Activated T-helper 1 cell treated with Interleukin-2 at 50 U/mL for 16 hours (primary cell): Measurements from ENCODE around the gene GABRB3.

Experiments
- DNase-seq: peaks from one replicate; pipeline ENCODE4 v3.0.0-alpha.2; 2020; ENCODE audit warnings: low read depth

GABRB3 gene

GRCh38 chr15:26676115-26676514, 96.8 kb downstream of the GABRB3 start:
- no peak for DNase-seq

DNA sequence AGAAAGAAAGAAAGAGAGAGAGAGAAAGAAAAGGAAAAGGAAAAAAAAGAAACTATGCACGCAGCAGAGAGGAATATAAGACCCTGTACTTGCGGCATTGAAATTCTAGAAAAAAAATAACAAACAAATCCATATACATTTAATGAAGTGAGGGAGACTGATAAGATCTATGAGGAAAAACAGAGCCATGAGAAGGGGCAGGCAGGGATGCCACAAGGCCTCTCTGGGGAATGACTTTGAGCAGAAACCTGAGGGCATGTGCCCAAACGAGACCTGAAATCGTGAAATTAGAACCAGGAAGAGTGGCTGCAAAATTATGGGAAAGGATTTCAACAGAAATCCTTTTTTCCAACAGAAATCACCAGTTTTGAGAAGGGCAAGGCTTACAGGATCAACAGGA, 98.4 kb downstream of the GABRB3 start:
- DNase-seq, result no peak

DNA sequence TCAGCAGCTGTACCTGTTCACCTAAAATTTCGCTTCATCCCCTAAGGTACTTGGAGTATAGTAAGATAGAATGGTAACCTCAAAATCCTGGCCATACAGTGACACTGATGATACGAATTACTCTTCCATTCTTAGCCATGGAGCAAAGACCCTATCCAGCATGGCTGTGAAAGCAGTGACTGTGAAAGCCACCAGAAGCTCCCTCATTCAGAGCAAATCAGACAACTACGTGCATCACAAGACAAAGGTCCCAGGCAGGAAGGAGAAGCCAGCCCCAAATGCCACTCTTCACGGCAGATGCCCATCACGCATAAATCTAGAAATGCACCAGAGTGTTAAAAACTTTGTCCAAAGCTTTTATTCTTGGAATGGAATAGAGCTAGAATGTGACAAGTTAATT, 99.4 kb downstream of the GABRB3 start:
- DNase-seq, result no peak

DNA sequence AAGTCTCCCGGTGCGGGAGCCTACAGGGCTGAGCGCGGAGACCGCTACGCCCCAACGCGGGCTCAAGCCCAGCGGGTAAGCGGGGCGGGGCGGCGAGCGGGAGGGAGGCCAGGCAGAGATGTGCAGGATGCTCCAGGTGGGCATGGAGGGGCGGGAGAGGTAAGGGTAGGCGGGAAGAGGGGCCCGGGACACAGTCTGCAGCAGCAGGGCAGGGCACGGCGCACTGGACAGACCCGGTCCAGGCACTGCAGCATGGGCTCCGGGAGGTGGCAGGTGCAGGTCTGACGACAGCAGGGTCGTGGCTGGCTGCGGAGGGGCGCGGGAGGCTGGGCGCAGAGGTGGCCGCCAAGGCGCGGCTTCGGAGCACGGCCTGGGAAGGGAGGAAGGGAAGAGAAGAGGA, 102.8 kb downstream of the GABRB3 start:
- no peak for DNase-seq

GRCh38 chr15:26667222-26667988, 105.5 kb downstream of the GABRB3 start:
- no peak for DNase-seq

GRCh38 chr15:26665957-26666791, 106.7 kb downstream of the GABRB3 start:
- DNase-seq, result no peak

DNA sequence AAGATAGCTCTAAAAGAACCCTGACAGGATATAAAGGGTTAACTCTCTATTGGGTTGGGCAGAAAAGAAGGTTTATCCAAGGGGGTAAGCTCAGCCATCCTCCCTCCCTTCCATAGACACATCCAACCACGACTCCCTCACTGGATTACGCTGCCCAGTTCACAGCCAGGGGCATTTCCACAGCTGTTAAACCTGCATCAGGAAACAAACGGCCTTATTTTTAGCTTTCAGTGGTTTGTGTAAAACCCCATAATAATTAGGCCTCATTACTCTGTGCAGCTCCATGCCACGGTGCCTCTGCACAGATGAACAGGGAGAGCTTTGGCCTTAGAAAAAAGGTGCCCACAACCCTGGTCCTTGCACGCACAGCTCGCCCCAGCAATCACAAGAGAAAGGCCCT, 110.6 kb downstream of the GABRB3 start:
- no peak for DNase-seq

DNA sequence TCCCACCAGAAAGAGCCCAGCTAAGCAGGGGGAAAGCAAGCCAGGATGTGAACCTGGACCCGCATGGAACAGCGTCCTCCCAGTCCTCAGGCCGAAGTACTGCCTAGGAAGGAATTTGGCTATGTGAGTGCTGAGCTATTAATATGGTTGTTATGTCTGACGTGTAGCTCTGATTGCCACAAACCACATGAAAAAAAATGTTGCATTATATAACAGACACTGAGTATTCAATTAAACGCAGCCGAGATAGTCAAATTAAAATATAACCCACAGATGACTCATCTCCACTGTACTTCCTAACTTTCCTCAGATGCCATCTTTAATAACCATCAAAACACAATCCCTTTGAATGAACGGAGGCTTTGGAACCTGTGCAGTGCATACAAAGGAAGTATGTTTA, 111.1 kb downstream of the GABRB3 start:
- DNase-seq, result no peak

GRCh38 chr15:26661107-26661506, 111.8 kb downstream of the GABRB3 start:
- DNase-seq, result no peak

GRCh38 chr15:26660241-26660640, 112.6 kb downstream of the GABRB3 start:
- no peak for DNase-seq

GRCh38 chr15:26658290-26658689, 114.6 kb downstream of the GABRB3 start:
- no peak for DNase-seq

GRCh38 chr15:26656080-26656479, 116.8 kb downstream of the GABRB3 start:
- no peak for DNase-seq

GRCh38 chr15:26651909-26652308, 121.0 kb downstream of the GABRB3 start:
- DNase-seq, result no peak

GRCh38 chr15:26648676-26649075, 124.2 kb downstream of the GABRB3 start:
- no peak for DNase-seq

- no peak for DNase-seq
Observed at GRCh38 chr15:26644948-26645347, 127.9 kb downstream of the GABRB3 start.

DNA sequence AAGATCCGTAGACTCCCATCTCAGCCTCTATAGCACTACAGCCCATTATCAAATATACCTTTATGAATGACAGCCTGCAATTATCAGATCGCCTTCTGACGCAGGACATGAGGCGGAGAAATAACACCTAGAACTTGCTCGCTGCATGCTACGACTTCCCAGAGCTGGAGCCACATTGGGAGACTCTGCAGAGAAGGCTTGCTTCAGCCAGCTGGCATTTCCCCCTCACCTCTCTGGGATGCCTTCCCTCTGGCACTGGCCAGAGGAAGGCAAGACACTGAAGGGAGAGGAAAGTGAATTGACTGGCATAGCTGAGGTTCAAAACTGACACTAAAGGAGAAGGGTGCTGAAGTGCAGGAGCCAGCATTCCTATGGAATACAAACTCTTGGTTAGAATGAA, 131.7 kb downstream of the GABRB3 start:
- no peak for DNase-seq

GRCh38 chr15:26640601-26641000, 132.3 kb downstream of the GABRB3 start:
- no peak for DNase-seq

DNA sequence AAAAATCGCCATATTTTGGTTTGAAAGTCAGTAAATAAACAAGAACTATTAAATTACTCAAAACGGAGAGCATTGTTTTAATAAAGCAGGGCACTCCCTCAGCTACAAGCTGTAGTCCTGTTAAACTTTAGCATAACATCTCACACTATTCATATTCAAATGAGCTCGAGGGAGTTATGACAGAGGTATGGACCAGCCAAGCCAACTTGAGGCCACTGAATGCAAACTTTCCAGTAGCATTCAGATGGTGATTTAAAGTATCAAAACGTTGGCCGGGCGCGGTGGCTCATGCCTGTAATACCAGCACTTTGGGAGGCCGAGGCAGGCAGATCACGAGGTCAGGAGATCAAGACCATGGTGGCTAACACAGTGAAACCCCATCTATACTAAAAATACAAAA, 132.9 kb downstream of the GABRB3 start:
- DNase-seq, result no peak

DNA sequence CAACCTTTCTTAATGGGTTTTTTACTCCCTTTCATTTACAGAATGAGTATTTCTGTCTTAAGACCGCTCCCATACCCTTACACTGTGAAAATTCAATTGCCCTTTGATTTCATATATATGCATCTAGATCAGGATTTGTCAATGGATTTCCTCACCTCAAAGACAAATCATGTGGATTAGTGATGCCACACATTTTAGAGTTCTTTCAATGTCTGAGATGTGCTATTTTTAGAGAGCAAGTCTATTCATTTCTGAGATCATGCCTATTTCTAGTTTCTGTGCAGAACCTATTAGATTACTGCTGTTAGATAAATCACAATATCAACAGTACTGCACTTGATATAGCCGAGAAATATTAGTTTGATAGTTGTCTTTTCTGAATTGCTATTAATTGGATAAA, 137.3 kb downstream of the GABRB3 start:
- DNase-seq, result no peak

DNA sequence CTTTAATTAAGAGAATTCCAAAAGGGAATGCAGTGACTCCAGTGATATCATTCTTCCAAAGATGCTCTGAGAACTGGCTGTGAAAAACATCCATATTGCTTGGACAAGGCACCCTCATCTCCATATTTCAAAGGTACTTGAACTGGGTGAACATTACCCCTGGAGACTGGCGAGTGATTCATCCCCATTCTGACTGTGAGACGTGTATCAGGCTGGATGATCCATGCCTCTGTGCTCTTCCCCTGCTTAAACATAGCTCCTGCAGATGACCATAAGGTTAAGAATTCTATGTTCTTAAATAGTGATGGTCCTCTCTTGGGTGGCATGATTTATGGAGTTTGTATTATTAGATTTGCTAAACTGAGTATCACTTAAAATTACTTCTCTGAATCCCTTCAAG, 137.8 kb downstream of the GABRB3 start:
- DNase-seq, result no peak

DNA sequence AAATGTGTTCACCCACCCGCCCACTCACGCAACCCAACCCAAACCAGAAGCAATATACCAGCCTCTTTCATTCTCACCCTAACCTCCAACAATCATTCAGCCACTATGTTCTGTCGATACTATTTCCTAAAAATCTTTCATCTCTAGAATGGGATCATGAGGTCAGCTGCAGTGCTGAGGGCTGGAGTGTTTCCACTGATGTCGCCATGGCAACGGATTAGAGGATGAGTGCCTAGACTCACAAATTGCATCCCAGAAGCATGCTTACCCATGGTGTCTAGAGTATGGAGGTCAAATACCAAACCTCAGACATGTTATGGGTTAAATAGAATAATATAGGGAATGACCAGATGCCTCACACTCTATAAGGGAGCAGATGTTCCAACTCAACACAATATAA, 138.5 kb downstream of the GABRB3 start:
- DNase-seq, result no peak

- no peak for DNase-seq
Observed at GRCh38 chr15:26632500-26632899, 140.4 kb downstream of the GABRB3 start.

GRCh38 chr15:26631894-26632293, 141.0 kb downstream of the GABRB3 start:
- DNase-seq, result no peak

DNA sequence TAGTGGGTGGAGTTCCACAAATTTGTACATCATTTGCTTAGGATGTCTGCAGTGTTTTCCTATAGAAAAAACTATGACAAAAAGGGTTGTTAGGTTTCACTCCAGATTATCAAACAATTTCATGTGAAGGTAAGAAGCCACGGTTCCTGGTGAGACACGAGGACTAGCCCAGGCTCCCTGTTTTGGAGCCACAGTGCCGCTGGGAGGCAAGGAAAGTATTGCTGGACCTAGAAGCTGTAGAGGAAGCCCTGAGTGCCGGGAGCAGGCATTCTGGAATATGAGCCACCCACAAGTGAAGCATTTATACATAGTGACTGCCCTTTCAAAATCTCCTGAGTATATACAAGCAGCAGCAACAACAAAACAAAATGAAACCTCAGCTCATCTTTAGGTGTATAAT, 142.0 kb downstream of the GABRB3 start:
- no peak for DNase-seq
